GM12878 (cell line): ENCODE results near the gene ENDOV. TPM values are rescaled to one million over a fixed set of nuclear protein-coding genes. Genes with fewer than 3 reads are reported as not detected.

Experiments used
- ATAC-seq: fragments of 200-7000 bp; cut with Tn5 transposase; 3 replicates; pipeline ENCODE4 v1.9.1; 2020; ENCODE audit warnings: mild to moderate bottlenecking, moderate library complexity
- BruUV-seq: library from RNA; stranded (reverse); fragments of 400-500 nt; replicated peaks from 2 replicates; lab custom pipeline; 2021; lab: Mats Ljungman, UMichigan
- CTCF ChIA-PET: fragments of 300-600 bp; sonication (Branson Sonifier 250); formaldehyde crosslinking; extraction: SDS; loops from one replicate; lab custom pipeline; 2021; ENCODE audit warnings: inconsistent platforms; lab: Yijun Ruan, JAX
- POLR2A ChIA-PET: fragments of 350-600 bp; formaldehyde crosslinking; extraction: SDS; loops from one replicate; lab custom pipeline; 2021; ENCODE audit warnings: inconsistent platforms; lab: Charles Lee
- RAD21 ChIA-PET: fragments of 300-600 bp; sonication (Branson Sonifier 250); formaldehyde crosslinking; loops from one replicate; lab custom pipeline; 2023; ENCODE audit warnings: antibody characterized with exemption; ENCODE audit not compliant: unreplicated experiment; lab: Charles Lee
- SMC1A ChIA-PET: fragments of 300-600 bp; sonication (Branson Sonifier 250); formaldehyde crosslinking; loops from one replicate; lab custom pipeline; 2023; ENCODE audit not compliant: unreplicated experiment, uncharacterized antibody; lab: Charles Lee
- DNase-seq: peaks from one replicate; pipeline ENCODE4 v3.0.0-alpha.2; 2011; ENCODE audit warnings: low read depth, low spot score
- FAIRE-seq: peaks from 3 replicates; lab custom pipeline; 2011; peaks lifted over from hg19 to GRCh38; lab: Jason Lieb, UNC
- H2AFZ ChIP-seq: 2 replicates; pipeline ENCODE4 v1.6.0; 2011; ENCODE audit warnings: low read depth, low read length, control low read depth; ENCODE audit not compliant: control insufficient read depth
- H3K27ac ChIP-seq: 2 replicates; pipeline ENCODE4 v1.5.1; 2011; ENCODE audit warnings: control low read depth; ENCODE audit not compliant: control insufficient read depth, insufficient read depth
- H3K27me3 ChIP-seq, 2 experiments: replicated peaks in 1 of 2; 2 replicates each; pipeline versions ENCODE4 v1.6.0 to v1.6.1; 2011; ENCODE audit warnings: low read length in 1 of 2; ENCODE audit not compliant: control insufficient read depth in 2 of 2, insufficient read depth in 2 of 2
- H3K36me3 ChIP-seq, 2 experiments: 2 replicates each; pipeline ENCODE4 v1.5.1; 2011; ENCODE audit warnings: low read length in 1 of 2; ENCODE audit not compliant: control insufficient read depth in 2 of 2, insufficient read depth in 2 of 2
- H3K4me1 ChIP-seq: 2 replicates; pipeline ENCODE4 v1.6.1; 2011; ENCODE audit warnings: mild to moderate bottlenecking, low read length, moderate library complexity, mixed read lengths; ENCODE audit not compliant: control insufficient read depth, insufficient read depth
- H3K4me2 ChIP-seq: 2 replicates; pipeline ENCODE4 v1.6.0; 2011; ENCODE audit warnings: control low read depth; ENCODE audit not compliant: control insufficient read depth, insufficient read depth
- H3K4me3 ChIP-seq: fragments of 200-600 bp; sonication (generic); 2 replicates; pipeline ENCODE4 v1.5.1; 2016
- H3K79me2 ChIP-seq: 2 replicates; pipeline ENCODE4 v1.6.0; 2011; ENCODE audit warnings: low read length; ENCODE audit not compliant: control insufficient read depth, insufficient read depth
- H3K9ac ChIP-seq: 2 replicates; pipeline ENCODE4 v1.8.0; 2011; ENCODE audit warnings: low read length, control low read depth, mixed read lengths; ENCODE audit not compliant: control insufficient read depth, insufficient read depth
- H3K9me3 ChIP-seq: replicated peaks from 3 replicates; pipeline ENCODE4 v1.5.1; 2011; ENCODE audit warnings: mild to moderate bottlenecking, low read length; ENCODE audit not compliant: control insufficient read depth, insufficient read depth
- H4K20me1 ChIP-seq: 2 replicates; pipeline ENCODE4 v1.6.0; 2011; ENCODE audit not compliant: control insufficient read depth, insufficient read depth
- BCL11A ChIP-seq: IDR thresholded peaks from 2 replicates; pipeline ENCODE4 v1.6.1; 2011; ENCODE audit warnings: low read depth, low read length
- BMI1 ChIP-seq: fragments of 450-650 bp; IDR thresholded peaks from 2 replicates; pipeline ENCODE4 v1.6.1; 2016; ENCODE audit warnings: mild to moderate bottlenecking, moderate library complexity, borderline replicate concordance
- BRCA1 ChIP-seq: IDR thresholded peaks from 2 replicates; pipeline ENCODE4 v1.6.1; 2011; ENCODE audit warnings: low read depth, low read length, improper control_type of control experiment
- CREB1 ChIP-seq: IDR thresholded peaks from 2 replicates; pipeline ENCODE4 v1.6.1; 2012; ENCODE audit warnings: low read depth, mild to moderate bottlenecking, inconsistent platforms
- DPF2 ChIP-seq: fragments of 450-650 bp; IDR thresholded peaks from 2 replicates; pipeline ENCODE4 v1.6.1; 2017; ENCODE audit warnings: mild to moderate bottlenecking
- ESRRA ChIP-seq: IDR thresholded peaks from 2 replicates; pipeline ENCODE4 v1.6.1; 2012; ENCODE audit warnings: mild to moderate bottlenecking, low read length, improper control_type of control experiment
- EZH2 ChIP-seq: IDR thresholded peaks from 2 replicates; pipeline ENCODE4 v1.6.1; 2012; ENCODE audit warnings: low read depth, mild to moderate bottlenecking, control low read depth, inconsistent platforms, low read length, borderline replicate concordance; ENCODE audit not compliant: control insufficient read depth
- IKZF1 ChIP-seq: fragments of 450-650 bp; conservative IDR thresholded peaks from 2 replicates; pipeline ENCODE4 v1.6.1; 2017; ENCODE audit warnings: antibody characterized with exemption, mild to moderate bottlenecking
- KLF5 ChIP-seq: fragments of 450-650 bp; IDR thresholded peaks from 2 replicates; pipeline ENCODE4 v1.6.1; 2014; ENCODE audit warnings: mild to moderate bottlenecking; ENCODE audit not compliant: partially characterized antibody
- MEF2A ChIP-seq: IDR thresholded peaks from 2 replicates; pipeline ENCODE4 v1.6.1; 2011; ENCODE audit warnings: low read depth, mild to moderate bottlenecking, low read length, moderate library complexity; ENCODE audit not compliant: insufficient read depth
- NFIC ChIP-seq: IDR thresholded peaks from 2 replicates; pipeline ENCODE4 v1.6.1; 2012; ENCODE audit warnings: low read depth, mild to moderate bottlenecking, inconsistent platforms, low read length, moderate library complexity
- NRF1 ChIP-seq: conservative IDR thresholded peaks from 2 replicates; pipeline ENCODE4 v1.6.1; 2011; ENCODE audit warnings: mild to moderate bottlenecking, low read depth, low read length, improper control_type of control experiment
- RBBP5 ChIP-seq: fragments of 200-600 bp; sonication (generic); conservative IDR thresholded peaks from 2 replicates; pipeline ENCODE4 v1.6.1; 2016
- TARDBP ChIP-seq: IDR thresholded peaks from 2 replicates; pipeline ENCODE4 v1.6.1; 2016; ENCODE audit warnings: borderline replicate concordance
- TBL1XR1 ChIP-seq: IDR thresholded peaks from 2 replicates; pipeline ENCODE4 v1.6.1; 2012; ENCODE audit warnings: low read depth, low read length, improper control_type of control experiment
- TCF7 ChIP-seq: IDR thresholded peaks from 2 replicates; pipeline ENCODE4 v1.6.1; 2014; ENCODE audit warnings: antibody characterized with exemption, borderline replicate concordance
- ZBTB33 ChIP-seq: fragments of 450-650 bp; IDR thresholded peaks from 2 replicates; pipeline ENCODE4 v1.6.1; 2017; ENCODE audit warnings: mild to moderate bottlenecking
- ZZZ3 ChIP-seq: IDR thresholded peaks from 2 replicates; pipeline ENCODE4 v1.6.1; 2011; ENCODE audit warnings: low read depth; ENCODE audit not compliant: control insufficient read depth, insufficient read length
- WGBS: methylation state at CpG from one replicate; pipeline ENCODE4 v1.1.6; 2016; ENCODE audit warnings: low lambda C conversion rate; ENCODE audit not compliant: insufficient replicate concordance, insufficient coverage; ENCODE audit errors: missing lambda C conversion rate; 5-methylcytosine and 5-hydroxymethylcytosine counted together
- in situ Hi-C: fragments of 300-500 bp; cut with MboI; formaldehyde crosslinking; loops from 9 replicates; pipeline ENCODE4 v1.14.3; 2018; ENCODE audit warnings: mixed read lengths
- intact Hi-C: fragments of 100-400 bp; cut with micrococcal nuclease; formaldehyde crosslinking; loops from one replicate; pipeline ENCODE4 v1.14.2; 2022; ENCODE audit not compliant: unreplicated experiment
- polyA plus RNA-seq, 11 experiments: library from polyadenylated mRNA; depleted of rRNA in 4 of 11; unstranded in 6 of 11; stranded (reverse) in 5 of 11; fragments of >200 nt; fragmentation: Nextera tagmentation in 4 of 11; fragmentation: Illumina TruSeq in 1 of 11; extraction: Ambion mirVana in 4 of 11; extraction: Trizol in 1 of 11; gene quantifications; 1 replicate in 1 of 11; 2 replicates in 10 of 11; pipeline versions ENCODE4 v1.2.1 to v1.2.3, GENCODE V29; 2011 to 2016; ENCODE audit warnings: inconsistent platforms in 2 of 11, missing spikeins in 2 of 11, low read depth in 1 of 11
- total RNA-seq, 4 experiments: library from RNA; depleted of rRNA in 3 of 4; stranded (reverse); fragments of >200 nt in 3 of 4; fragmentation: Illumina TruSeq in 1 of 4; extraction: Trizol in 1 of 4; gene quantifications; 2 replicates each; pipeline versions ENCODE4 v1.2.1 to v1.2.3, GENCODE V29; 2013 to 2021

ENDOV gene
- total and polyA plus RNA-seq, 10 of the 15 experiments (the other 5 are each of a cell fraction or from before 2014, with no cell fraction given), result 0.63 to 11.9 (median 8.1) TPM

- Histone ChIP-seq H3K36me3 (peaks cover 48 to 65% of the 10 kb centered on the region in 2 experiments), H3K4me1 (no peaks in the 10 kb centered on the region), H3K9me3 (no peaks in the 10 kb centered on the region), H3K27ac (no peak overlapping the region), H2AFZ (no peak overlapping the region), H3K4me2 (no peak overlapping the region), H4K20me1 (no peaks in the 10 kb centered on the region), H3K9ac (no peak overlapping the region), H3K4me3 (no peak overlapping the region), H3K27me3 (no peaks in the 10 kb centered on the region), H3K79me2 (no peaks in the 10 kb centered on the region)
- TF ChIP-seq BRCA1 (no peak), RBBP5 (no peak), TBL1XR1 (no peak), IKZF1 (no peak), BMI1 (no peak), EZH2 (no peak)
- ATAC-seq, result no peak
- SMC1A ChIA-PET, result no interaction called here
- POLR2A ChIA-PET, result no interaction called here
- 96% methylated on average over 15 of the region's 15 CpGs for WGBS
- no peak for DNase-seq
- intact Hi-C loops, result no loop called here
- BruUV-seq, result no TSS peak
- RAD21 ChIA-PET, result no interaction called here
- in situ Hi-C loops, result no loop called here
- CTCF ChIA-PET, result no interaction called here
- FAIRE-seq, result no peak
Observed at GRCh38 chr17:80388175-80388574, 26.8 kb upstream of the ENDOV start.

- Histone ChIP-seq H3K4me1 (no peaks in the 10 kb centered on the region), H3K36me3 (peaks cover 50 to 65% of the 10 kb centered on the region in 2 experiments), H3K4me2 (no peak overlapping the region), H3K9ac (no peak overlapping the region), H3K27me3 (no peaks in the 10 kb centered on the region), H3K9me3 (no peaks in the 10 kb centered on the region), H3K79me2 (no peaks in the 10 kb centered on the region), H3K27ac (no peak overlapping the region), H2AFZ (no peak overlapping the region), H3K4me3 (no peak overlapping the region), H4K20me1 (no peaks in the 10 kb centered on the region)
- CTCF ChIA-PET, result no interaction called here
- no peak for ATAC-seq
- SMC1A ChIA-PET, result no interaction called here
- in situ Hi-C loops (no loop called here), intact Hi-C loops (no loop called here)
- POLR2A ChIA-PET, result interaction anchor here (0.6 kb wide), 1 partner anchor 50 kb away, joined by 3 read pairs; no protein-coding TSS in a partner anchor
- FAIRE-seq, result no peak
- 93% methylated on average over 10 of the region's 10 CpGs for WGBS
- RAD21 ChIA-PET, result no interaction called here
- no TSS peak for BruUV-seq
- no peak for DNase-seq
- TF ChIP-seq ESRRA, result no peak
- no peak for TF ChIP-seq ZZZ3
- no peak for TF ChIP-seq CREB1
- TF ChIP-seq TBL1XR1, result no peak
- no peak for TF ChIP-seq ZBTB33
- no peak for TF ChIP-seq KLF5
- TF ChIP-seq MEF2A, result no peak
- no peak for TF ChIP-seq TCF7
- TF ChIP-seq DPF2, result no peak
- no peak for TF ChIP-seq NRF1
- TF ChIP-seq RBBP5, result no peak
- no peak for TF ChIP-seq TARDBP
- TF ChIP-seq BCL11A, result no peak
- TF ChIP-seq NFIC, result no peak
Observed at GRCh38 chr17:80388601-80389000, 26.4 kb upstream of the ENDOV start.
